Motor neuron (in vitro differentiated cells): ENCODE measurements around the gene MN1. TPM values are rescaled to one million over a fixed set of nuclear protein-coding genes. Genes with fewer than 3 reads are reported as not detected.

Source experiments
- ATAC-seq, 8 experiments: fragments of 200-7000 bp; cut with Tn5 transposase; replicated peaks in 6 of 8; 2 replicates each; pipeline ENCODE4 v1.8.0; 2021; ENCODE audit warnings: mild to moderate bottlenecking in 8 of 8, moderate library complexity in 8 of 8
- H3K27ac ChIP-seq, 2 donors: fragments of 250-450 bp; sonication (Bioruptor Pico); 2 replicates each; pipeline ENCODE4 v1.9.0; 2021; ENCODE audit warnings: antibody characterized with exemption in 2 of 2, mild to moderate bottlenecking in 2 of 2, moderate library complexity in 1 of 2
- H3K4me1 ChIP-seq, 2 donors: fragments of 250-450 bp; sonication (Bioruptor Pico); replicated peaks in 1 of 2; 2 replicates each; pipeline ENCODE4 v1.6.1; 2021; ENCODE audit warnings: antibody characterized with exemption in 2 of 2, mild to moderate bottlenecking in 2 of 2, moderate library complexity in 1 of 2
- H3K4me3 ChIP-seq, 5 donors: fragments of 250-450 bp; sonication (Bioruptor Pico); 2 replicates each; pipeline ENCODE4 v1.9.0; 2021; ENCODE audit warnings: antibody characterized with exemption in 5 of 5, mild to moderate bottlenecking in 5 of 5, moderate library complexity in 4 of 5
- WGBS, 10 experiments: fragments of 450-650 bp; shearing (Covaris generic); methylation state at CpG; one replicate each; pipeline ENCODE4 v1.0.0; 2022; 5-methylcytosine and 5-hydroxymethylcytosine counted together
- in situ Hi-C, 9 experiments: fragments of 400-800 bp; cut with MboI; loops; one replicate each; pipeline ENCODE4 v1.15.0; 2021; ENCODE audit warnings: low sequenced_read_pairs in 9 of 9, low pct_unique_long_range_greater_than_20kb in 2 of 9; ENCODE audit not compliant: unreplicated experiment in 9 of 9
- total RNA-seq, 8 experiments: library from RNA; unstranded; fragments of 300-600 nt; gene quantifications; 2 replicates each; pipeline versions ENCODE4 v1.2.3 to v1.2.4, GENCODE V29; 2022

MN1 gene
- total RNA-seq, 8 experiments from 2014 or later, result 4.2 to 11.2 (median 7.8) TPM

- Histone ChIP-seq H3K27ac (no peak overlapping the region), H3K4me1 (peaks cover 1 to 4% of the 10 kb centered on the region in 2 donors), H3K4me3 (no peak overlapping the region)
- in situ Hi-C loops, result no loop called here
- WGBS, 10 experiments, result 80 to 100% (median 92%) methylated on average over 2 to 11 of the region's 16 CpGs; no CpG with 5 or more reads in 5 of the 10 experiments
- peak in 1 of 8 experiments; percentile 2 for ATAC-seq
Measured at GRCh38 chr22:27756212-27756660, 45.3 kb downstream of the MN1 start.

- Histone ChIP-seq H3K4me1 (peaks cover 5% of the 10 kb centered on the region in 2 donors), H3K4me3 (no peak overlapping the region), H3K27ac (no peak overlapping the region)
- in situ Hi-C loops, result no loop called here
- ATAC-seq, result peak in 3 of 8 experiments; percentile 44 to 66 (median 62)
- 40 to 80% (median 68%) methylated on average over 1 to 17 of the region's 19 CpGs; no CpG with 5 or more reads in 1 of the 10 experiments for WGBS, 10 experiments
Measured at GRCh38 chr22:27755521-27756211, 45.9 kb downstream of the MN1 start.

GRCh38 chr22:27754888-27755480 lies 46.6 kb downstream of the MN1 start:
- in situ Hi-C loops, result no loop called here
- no peak overlapping the region for H3K27ac ChIP-seq
- no peak for ATAC-seq
- no peak overlapping the region for H3K4me3 ChIP-seq
- 67 to 100% (median 80%) methylated on average over 1 to 3 of the region's 8 CpGs; no CpG with 5 or more reads in 4 of the 10 experiments for WGBS, 10 experiments
- peaks cover 12% of the 10 kb centered on the region in 2 donors for H3K4me1 ChIP-seq

GRCh38 chr22:27754247-27754887 lies 47.2 kb downstream of the MN1 start:
- peaks cover 18% of the 10 kb centered on the region in 2 donors for H3K4me1 ChIP-seq
- ATAC-seq, result peak in 1 of 8 experiments; percentile 3
- 30 to 100% (median 88%) methylated on average over 1 to 11 of the region's 19 CpGs for WGBS, 10 experiments
- in situ Hi-C loops, result no loop called here
- no peak overlapping the region for H3K27ac ChIP-seq
- H3K4me3 ChIP-seq, result no peak overlapping the region

GRCh38 chr22:27752771-27753170 lies 48.8 kb downstream of the MN1 start:
- 0 to 100% (median 87%) methylated on average over 1 to 3 of the region's 4 CpGs; no CpG with 5 or more reads in 6 of the 10 experiments for WGBS, 10 experiments
- H3K4me1 ChIP-seq, result peaks cover 27 to 31% of the 10 kb centered on the region in 2 donors
- peak in 3 of 8 experiments; percentile 84 to 91 (median 86) for ATAC-seq
- no peak overlapping the region for H3K27ac ChIP-seq
- in situ Hi-C loops, result no loop called here
- H3K4me3 ChIP-seq, result no peak overlapping the region

- WGBS, 10 experiments, result 55 to 100% (median 82%) methylated on average over 1 to 5 of the region's 5 CpGs; no CpG with 5 or more reads in 2 of the 10 experiments
- no peak for ATAC-seq
- in situ Hi-C loops, result no loop called here
- H3K4me1 ChIP-seq, result peaks cover 27 to 31% of the 10 kb centered on the region in 2 donors
- no peak overlapping the region for H3K4me3 ChIP-seq
- no peak overlapping the region for H3K27ac ChIP-seq
Measured at GRCh38 chr22:27752141-27752540, 49.4 kb downstream of the MN1 start.

- Histone ChIP-seq H3K4me1 (peaks cover 27 to 31% of the 10 kb centered on the region in 2 donors), H3K4me3 (no peak overlapping the region), H3K27ac (no peak overlapping the region)
- no peak for ATAC-seq
- WGBS, 10 experiments, result 57 to 100% (median 80%) methylated on average over 1 to 3 of the region's 9 CpGs; no CpG with 5 or more reads in 3 of the 10 experiments
- in situ Hi-C loops, result no loop called here
Measured at GRCh38 chr22:27751277-27752070, 50.1 kb downstream of the MN1 start.

- ATAC-seq, result no peak
- H3K27ac ChIP-seq, result peak overlapping the region; percentile 19 to 57
- in situ Hi-C loops, result no loop called here
- H3K4me3 ChIP-seq, result no peak overlapping the region
- 40 to 100% (median 74%) methylated on average over 1 to 10 of the region's 13 CpGs for WGBS, 10 experiments
- H3K4me1 ChIP-seq, result peaks cover 27 to 30% of the 10 kb centered on the region in 2 donors
Measured at GRCh38 chr22:27750584-27751265, 50.8 kb downstream of the MN1 start.

- peaks cover 27 to 29% of the 10 kb centered on the region in 2 donors for H3K4me1 ChIP-seq
- in situ Hi-C loops, result no loop called here
- peak; percentile 6 to 89 (median 86) for ATAC-seq
- no peak overlapping the region for H3K4me3 ChIP-seq
- WGBS, 10 experiments, result 0 to 63% (median 18%) methylated on average over 2 to 10 of the region's 11 CpGs; no CpG with 5 or more reads in 5 of the 10 experiments
- H3K27ac ChIP-seq, result peak overlapping the region; percentile 57 to 73
Measured at GRCh38 chr22:27749597-27750225, 51.8 kb downstream of the MN1 start.

- in situ Hi-C loops, result no loop called here
- 4 to 46% (median 27%) methylated on average over 1 to 8 of the region's 11 CpGs; no CpG with 5 or more reads in 1 of the 10 experiments for WGBS, 10 experiments
- no peak overlapping the region for H3K4me3 ChIP-seq
- peak overlapping the region in 1 of 2 donors; percentile 52 for H3K27ac ChIP-seq
- no peak for ATAC-seq
- H3K4me1 ChIP-seq, result peaks cover 27 to 29% of the 10 kb centered on the region in 2 donors
Measured at GRCh38 chr22:27748751-27749191, 52.8 kb downstream of the MN1 start.

GRCh38 chr22:27748349-27748748 lies 53.2 kb downstream of the MN1 start:
- no peak overlapping the region for H3K27ac ChIP-seq
- peaks cover 27 to 29% of the 10 kb centered on the region in 2 donors for H3K4me1 ChIP-seq

More at GRCh38 chr22:27748349-27748748, 53.2 kb downstream of the MN1 start:
- ATAC-seq, result peak in 1 of 8 experiments; percentile 1
- in situ Hi-C loops, result no loop called here
- no peak overlapping the region for H3K4me3 ChIP-seq
- 0 to 100% (median 79%) methylated on average over 1 to 4 of the region's 4 CpGs; no CpG with 5 or more reads in 1 of the 10 experiments for WGBS, 10 experiments
